ENCODE results near the gene ITPK1. TPM values are rescaled to one million over a fixed set of nuclear protein-coding genes. Genes with fewer than 3 reads are reported as not detected.

The ITPK1 gene
- total and polyA plus RNA-seq, 5 donors from 2014 or later, result 19.5 to 54.1 (median 22.1) TPM

DNA sequence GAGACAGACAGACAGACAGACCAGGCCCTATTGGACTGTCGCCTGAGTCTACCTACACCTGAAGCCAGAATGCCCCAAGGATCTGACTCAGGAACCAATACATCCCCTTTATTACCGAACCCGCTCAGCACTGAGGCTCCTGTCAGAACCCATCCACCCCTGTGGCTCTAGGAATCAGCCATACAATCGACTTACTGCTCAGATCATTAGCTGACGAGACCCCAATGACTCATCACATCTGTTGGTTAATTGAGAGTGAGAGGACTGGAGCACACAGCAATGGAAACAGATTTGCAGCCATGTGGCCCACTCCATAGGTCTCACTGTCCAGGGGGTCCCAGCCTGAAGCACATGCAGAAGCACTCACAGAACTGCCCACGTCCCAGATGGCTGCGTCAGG is 15.2 kb downstream of the ITPK1 start:
- H3K9me3 ChIP-seq (ENCODE audit: control insufficient read depth in 2 of 2, low read length in 2 of 2), result no peaks in the 10 kb centered on the region
- H3K27ac ChIP-seq (ENCODE audit: insufficient read depth, low read length, poor library complexity, severe bottlenecking), result no peak overlapping the region

GRCh38 chr14:93100100-93100499 is 15.6 kb downstream of the ITPK1 start:
- peaks cover 0 to 2% (median 0%) of the 10 kb centered on the region in 7 donors for H3K9me3 Mint-ChIP-seq
- Histone ChIP-seq H3K36me3 (ENCODE audit: control insufficient read depth, insufficient read depth, low read length) (no peaks in the 10 kb centered on the region), H3K9me3 (ENCODE audit: control insufficient read depth in 2 of 2, low read length in 2 of 2) (no peaks in the 10 kb centered on the region), H3K4me1 (ENCODE audit: control insufficient read depth, insufficient read depth, low read length, poor library complexity, severe bottlenecking) (peaks cover 20% of the 10 kb centered on the region), H3K27me3 (ENCODE audit: control insufficient read depth, insufficient read depth, low read length) (no peaks in the 10 kb centered on the region), H3K27ac (ENCODE audit: insufficient read depth, low read length, poor library complexity, severe bottlenecking) (no peak overlapping the region), H3K4me3 (ENCODE audit: low read depth, low read length) (no peak overlapping the region)
- peaks cover 4% of the 10 kb centered on the region for H3K36me3 Mint-ChIP-seq
- peaks cover 0 to 57% (median 25%) of the 10 kb centered on the region in 4 donors for H3K4me1 Mint-ChIP-seq
- peak overlapping the region in 1 of 3 donors; percentile 75 for H3K27ac Mint-ChIP-seq
- DNase-seq, result no peak
- no peaks in the 10 kb centered on the region for H3K27me3 Mint-ChIP-seq
- H3K4me3 Mint-ChIP-seq, result peak overlapping the region in 1 of 4 donors; percentile 13
- ATAC-seq (ENCODE audit: low read depth in 2 of 2), result no peak

More for the DNA sequence above, 15.2 kb downstream of the ITPK1 start:
- DNase-seq (no peak), ATAC-seq (ENCODE audit: low read depth in 2 of 2) (no peak)
- Mint-ChIP-seq H3K27ac (peak overlapping the region; percentile 35 to 75 (median 63)), H3K4me3 (no peak overlapping the region), H3K9me3 (peaks cover 0 to 2% (median 0%) of the 10 kb centered on the region in 7 donors), H3K27me3 (no peaks in the 10 kb centered on the region), H3K36me3 (peaks cover 4% of the 10 kb centered on the region), H3K4me1 (peaks cover 0 to 56% (median 26%) of the 10 kb centered on the region in 4 donors)
- Histone ChIP-seq H3K4me3 (ENCODE audit: low read depth, low read length) (no peak overlapping the region), H3K27me3 (ENCODE audit: control insufficient read depth, insufficient read depth, low read length) (no peaks in the 10 kb centered on the region), H3K36me3 (ENCODE audit: control insufficient read depth, insufficient read depth, low read length) (no peaks in the 10 kb centered on the region), H3K4me1 (ENCODE audit: control insufficient read depth, insufficient read depth, low read length, poor library complexity, severe bottlenecking) (peaks cover 23% of the 10 kb centered on the region)

GRCh38 chr14:93099643-93100042 is 16.1 kb downstream of the ITPK1 start:
- no peak overlapping the region for H3K4me3 Mint-ChIP-seq

GRCh38 chr14:93099196-93099595 is 16.5 kb downstream of the ITPK1 start:
- no peak for DNase-seq
- H3K27me3 ChIP-seq (ENCODE audit: control insufficient read depth, insufficient read depth, low read length), result no peaks in the 10 kb centered on the region
- no peak overlapping the region for H3K27ac Mint-ChIP-seq
- peaks cover 0 to 2% (median 0%) of the 10 kb centered on the region in 7 donors for H3K9me3 Mint-ChIP-seq
- no peaks in the 10 kb centered on the region for H3K36me3 ChIP-seq (ENCODE audit: control insufficient read depth, insufficient read depth, low read length)
- H3K4me3 Mint-ChIP-seq, result peak overlapping the region in 1 of 4 donors; percentile 41
- H3K27ac ChIP-seq (ENCODE audit: insufficient read depth, low read length, poor library complexity, severe bottlenecking), result no peak overlapping the region
- no peaks in the 10 kb centered on the region for H3K9me3 ChIP-seq (ENCODE audit: control insufficient read depth in 2 of 2, low read length in 2 of 2)
- H3K4me3 ChIP-seq (ENCODE audit: low read depth, low read length), result no peak overlapping the region
- H3K36me3 Mint-ChIP-seq, result peaks cover 7% of the 10 kb centered on the region
- H3K27me3 Mint-ChIP-seq, result no peaks in the 10 kb centered on the region
- peaks cover 0 to 57% (median 24%) of the 10 kb centered on the region in 4 donors for H3K4me1 Mint-ChIP-seq
- H3K4me1 ChIP-seq (ENCODE audit: control insufficient read depth, insufficient read depth, low read length, poor library complexity, severe bottlenecking), result peaks cover 13% of the 10 kb centered on the region
- ATAC-seq (ENCODE audit: low read depth in 2 of 2), result no peak

More at GRCh38 chr14:93099643-93100042, 16.1 kb downstream of the ITPK1 start:
- no peaks in the 10 kb centered on the region for H3K36me3 ChIP-seq (ENCODE audit: control insufficient read depth, insufficient read depth, low read length)
- no peak overlapping the region for H3K4me3 ChIP-seq (ENCODE audit: low read depth, low read length)
- ATAC-seq (ENCODE audit: low read depth in 2 of 2) (no peak), DNase-seq (no peak)
- Mint-ChIP-seq H3K27ac (peak overlapping the region in 1 of 3 donors; percentile 75), H3K9me3 (peaks cover 0 to 2% (median 0%) of the 10 kb centered on the region in 7 donors), H3K4me1 (peaks cover 0 to 60% (median 26%) of the 10 kb centered on the region in 4 donors), H3K36me3 (peaks cover 7% of the 10 kb centered on the region), H3K27me3 (no peaks in the 10 kb centered on the region)
- H3K27ac ChIP-seq (ENCODE audit: insufficient read depth, low read length, poor library complexity, severe bottlenecking), result no peak overlapping the region
- no peaks in the 10 kb centered on the region for H3K27me3 ChIP-seq (ENCODE audit: control insufficient read depth, insufficient read depth, low read length)
- no peaks in the 10 kb centered on the region for H3K9me3 ChIP-seq (ENCODE audit: control insufficient read depth in 2 of 2, low read length in 2 of 2)
- H3K4me1 ChIP-seq (ENCODE audit: control insufficient read depth, insufficient read depth, low read length, poor library complexity, severe bottlenecking), result peaks cover 17% of the 10 kb centered on the region

DNA sequence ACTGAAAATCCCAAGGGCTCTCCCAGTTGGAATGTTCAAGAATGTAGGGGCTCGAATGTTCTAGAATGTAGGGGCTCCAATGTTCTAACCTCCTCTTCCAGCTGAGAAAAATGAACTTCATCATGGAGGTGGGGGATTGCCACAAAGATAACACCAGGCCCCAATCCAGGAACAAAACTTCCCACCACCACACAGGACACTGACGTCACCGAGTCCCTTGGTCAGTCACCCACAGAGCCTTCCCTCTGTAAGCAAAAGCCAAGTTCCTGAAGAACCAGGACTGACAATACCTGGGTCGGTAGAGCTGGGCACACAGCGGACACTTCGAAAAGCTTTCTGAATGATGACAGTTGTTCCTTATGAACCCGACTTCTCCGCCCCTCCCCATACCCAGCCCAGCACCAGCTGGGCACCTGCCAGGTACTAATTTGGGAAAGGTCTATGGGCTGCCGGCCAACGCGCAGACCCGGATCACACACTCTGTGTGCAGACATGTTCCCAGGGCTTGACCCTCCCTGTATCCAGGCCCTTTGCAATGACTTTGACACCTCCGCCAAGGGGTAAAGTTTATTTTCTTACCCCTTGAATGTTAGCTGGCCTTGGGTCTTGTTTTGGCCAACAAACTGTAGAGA is 18.9 kb downstream of the ITPK1 start:
- Mint-ChIP-seq H3K27ac (no peak overlapping the region), H3K36me3 (peaks cover 7% of the 10 kb centered on the region), H3K9me3 (peaks cover 0 to 2% (median 0%) of the 10 kb centered on the region in 7 donors), H3K27me3 (no peaks in the 10 kb centered on the region), H3K4me1 (peaks cover 0 to 45% (median 19%) of the 10 kb centered on the region in 4 donors), H3K4me3 (peak overlapping the region in 1 of 4 donors; percentile 56)
- DNase-seq (no peak), ATAC-seq (ENCODE audit: low read depth in 2 of 2) (no peak)
- H3K4me3 ChIP-seq (ENCODE audit: low read depth, low read length), result no peak overlapping the region
- no peaks in the 10 kb centered on the region for H3K4me1 ChIP-seq (ENCODE audit: control insufficient read depth, insufficient read depth, low read length, poor library complexity, severe bottlenecking)
- no peak overlapping the region for H3K27ac ChIP-seq (ENCODE audit: insufficient read depth, low read length, poor library complexity, severe bottlenecking)
- H3K9me3 ChIP-seq (ENCODE audit: control insufficient read depth in 2 of 2, low read length in 2 of 2), result no peaks in the 10 kb centered on the region
- H3K27me3 ChIP-seq (ENCODE audit: control insufficient read depth, insufficient read depth, low read length), result no peaks in the 10 kb centered on the region
- H3K36me3 ChIP-seq (ENCODE audit: control insufficient read depth, insufficient read depth, low read length), result no peaks in the 10 kb centered on the region

- Histone ChIP-seq H3K27me3 (ENCODE audit: control insufficient read depth, insufficient read depth, low read length) (no peaks in the 10 kb centered on the region), H3K4me3 (ENCODE audit: low read depth, low read length) (no peak overlapping the region), H3K36me3 (ENCODE audit: control insufficient read depth, insufficient read depth, low read length) (no peaks in the 10 kb centered on the region), H3K9me3 (ENCODE audit: control insufficient read depth in 2 of 2, low read length in 2 of 2) (no peaks in the 10 kb centered on the region), H3K4me1 (ENCODE audit: control insufficient read depth, insufficient read depth, low read length, poor library complexity, severe bottlenecking) (no peaks in the 10 kb centered on the region), H3K27ac (ENCODE audit: insufficient read depth, low read length, poor library complexity, severe bottlenecking) (no peak overlapping the region)
- Mint-ChIP-seq H3K4me1 (peaks cover 0 to 46% (median 19%) of the 10 kb centered on the region in 4 donors), H3K27ac (peak overlapping the region in 2 of 3 donors; percentile 68 to 72), H3K4me3 (no peak overlapping the region), H3K9me3 (peaks cover 0 to 2% (median 0%) of the 10 kb centered on the region in 7 donors), H3K36me3 (peaks cover 7% of the 10 kb centered on the region), H3K27me3 (no peaks in the 10 kb centered on the region)
- ATAC-seq (ENCODE audit: low read depth in 2 of 2) (no peak), DNase-seq (no peak)
Measured at GRCh38 chr14:93095742-93096510, 19.8 kb downstream of the ITPK1 start.

- peaks cover 7% of the 10 kb centered on the region for H3K36me3 Mint-ChIP-seq
- peak overlapping the region in 1 of 4 donors; percentile 22 for H3K4me3 Mint-ChIP-seq
- Histone ChIP-seq H3K27me3 (ENCODE audit: control insufficient read depth, insufficient read depth, low read length) (no peaks in the 10 kb centered on the region), H3K27ac (ENCODE audit: insufficient read depth, low read length, poor library complexity, severe bottlenecking) (no peak overlapping the region), H3K4me3 (ENCODE audit: low read depth, low read length) (no peak overlapping the region), H3K36me3 (ENCODE audit: control insufficient read depth, insufficient read depth, low read length) (no peaks in the 10 kb centered on the region), H3K9me3 (ENCODE audit: control insufficient read depth in 2 of 2, low read length in 2 of 2) (no peaks in the 10 kb centered on the region), H3K4me1 (ENCODE audit: control insufficient read depth, insufficient read depth, low read length, poor library complexity, severe bottlenecking) (no peaks in the 10 kb centered on the region)
- H3K9me3 Mint-ChIP-seq, result peaks cover 0 to 2% (median 0%) of the 10 kb centered on the region in 7 donors
- no peak for ATAC-seq (ENCODE audit: low read depth in 2 of 2)
- no peaks in the 10 kb centered on the region for H3K27me3 Mint-ChIP-seq
- H3K27ac Mint-ChIP-seq, result peak overlapping the region in 2 of 3 donors; percentile 67 to 85
- H3K4me1 Mint-ChIP-seq, result peaks cover 0 to 50% (median 19%) of the 10 kb centered on the region in 4 donors
- no peak for DNase-seq
Measured at GRCh38 chr14:93094121-93094918, 21.4 kb downstream of the ITPK1 start.
